B cell (primary cell): ENCODE results near the gene CEP350. TPM values are rescaled to one million over a fixed set of nuclear protein-coding genes. Genes with fewer than 3 reads are reported as not detected.
"Not testable (repeated sequence)": the region's sequence is repeated elsewhere in the genome, so short reads cannot be mapped to it uniquely, and the experiment has no call there.

Source experiments
- ATAC-seq: fragments of 200-7000 bp; cut with Tn5 transposase; one replicate; pipeline ENCODE4 v1.10.0; 2021; ENCODE audit warnings: low read depth, mild to moderate bottlenecking, moderate number of reproducible peaks, moderate library complexity
- CTCF ChIA-PET: fragments of 350-600 bp; sonication (Branson Sonifier 250); formaldehyde crosslinking; loops from one replicate; lab custom pipeline; 2021; ENCODE audit warnings: antibody characterized with exemption, inconsistent platforms; lab: Charles Lee
- POLR2A ChIA-PET: fragments of 350-600 bp; sonication (Branson Sonifier 250); formaldehyde crosslinking; loops from one replicate; lab custom pipeline; 2021; ENCODE audit warnings: antibody characterized with exemption; lab: Charles Lee
- DNase-seq: peaks from one replicate; pipeline ENCODE4 v3.0.0; 2013
- H2AFZ ChIP-seq: 2 replicates; pipeline ENCODE4 v1.6.1; 2012; ENCODE audit warnings: mild to moderate bottlenecking, low read depth, low read length; ENCODE audit not compliant: insufficient read depth, poor library complexity, severe bottlenecking
- H3K27ac ChIP-seq, 2 donors: 1 replicate in 1 of 2; 2 replicates in 1 of 2; pipeline ENCODE4 v1.5.1; 2012 to 2013; ENCODE audit warnings: low read length in 2 of 2, mild to moderate bottlenecking in 2 of 2, moderate library complexity in 1 of 2
- H3K27me3 ChIP-seq, 4 experiments: fragments of 200-600 bp in 1 of 4; sonication (generic) in 1 of 4; replicated peaks in 1 of 4; 1 replicate in 2 of 4; 2 replicates in 2 of 4; pipeline versions ENCODE4 v1.6.1 to v1.7.0; 2013 to 2016; ENCODE audit warnings: low read length in 3 of 4, mild to moderate bottlenecking in 2 of 4, mixed read lengths in 1 of 4, moderate library complexity in 1 of 4; ENCODE audit not compliant: insufficient read depth in 4 of 4, control insufficient read depth in 3 of 4; ENCODE audit errors: control extremely low read depth in 1 of 4
- H3K36me3 ChIP-seq, 2 experiments: replicated peaks in 1 of 2; 1 replicate in 1 of 2; 2 replicates in 1 of 2; pipeline versions ENCODE4 v1.6.1 to v1.7.1; 2013; ENCODE audit warnings: low read length in 1 of 2; ENCODE audit not compliant: insufficient read depth in 2 of 2, control insufficient read depth in 1 of 2; ENCODE audit errors: control extremely low read depth in 1 of 2, extremely low read depth in 1 of 2
- H3K4me1 ChIP-seq, 2 donors: fragments of 200-600 bp in 1 of 2; sonication (generic) in 1 of 2; 1 replicate in 1 of 2; 2 replicates in 1 of 2; pipeline versions ENCODE4 v1.5.1 to v1.6.1; 2013 to 2017; ENCODE audit warnings: low read length in 2 of 2; ENCODE audit not compliant: control insufficient read depth in 2 of 2, insufficient read depth in 2 of 2
- H3K4me2 ChIP-seq: replicated peaks from 2 replicates; pipeline ENCODE3; 2012; ENCODE audit warnings: mild to moderate bottlenecking, low read depth, low read length; ENCODE audit not compliant: poor library complexity, severe bottlenecking
- H3K4me3 ChIP-seq, 5 experiments: fragments of 200-600 bp in 1 of 5; sonication (generic) in 1 of 5; 1 replicate in 3 of 5; 2 replicates in 2 of 5; pipeline versions ENCODE4 v1.5.1 to v1.7.0; 2011 to 2016; ENCODE audit warnings: low read length in 4 of 5, mild to moderate bottlenecking in 4 of 5, low read depth in 2 of 5, control low read depth in 1 of 5, moderate library complexity in 1 of 5; ENCODE audit not compliant: insufficient read depth in 1 of 5; ENCODE audit errors: control extremely low read depth in 1 of 5, extremely low read depth in 1 of 5
- H3K79me2 ChIP-seq: fragments of 200-600 bp; sonication (generic); one replicate; pipeline ENCODE4 v1.6.0; 2016; ENCODE audit warnings: low read length; ENCODE audit not compliant: control insufficient read depth, insufficient read depth
- H3K9ac ChIP-seq: fragments of 200-600 bp; sonication (generic); 2 replicates; pipeline ENCODE4 v1.6.1; 2017; ENCODE audit warnings: mild to moderate bottlenecking, low read length, moderate library complexity
- H3K9me3 ChIP-seq, 3 donors: one replicate each; pipeline versions ENCODE4 v1.6.1 to v1.7.1; 2013; ENCODE audit warnings: low read length in 2 of 3; ENCODE audit not compliant: control insufficient read depth in 2 of 3, insufficient read depth in 1 of 3; ENCODE audit errors: control extremely low read depth in 1 of 3
- H4K20me1 ChIP-seq: 2 replicates; pipeline ENCODE4 v1.6.0; 2012; ENCODE audit warnings: mild to moderate bottlenecking, low read length; ENCODE audit not compliant: insufficient read depth, control insufficient read depth, poor library complexity, severe bottlenecking
- H3K27ac Mint-ChIP-seq: one replicate; pipeline ENCODE4 v1.8.0; 2021; ENCODE audit warnings: mixed read lengths
- H3K27me3 Mint-ChIP-seq: one replicate; pipeline ENCODE4 v1.8.0; 2021; ENCODE audit warnings: mixed read lengths
- H3K4me1 Mint-ChIP-seq: one replicate; pipeline ENCODE4 v1.8.0; 2021; ENCODE audit warnings: mixed read lengths
- H3K4me3 Mint-ChIP-seq: one replicate; pipeline ENCODE4 v1.8.0; 2021; ENCODE audit warnings: mixed read lengths
- H3K9me3 Mint-ChIP-seq: one replicate; pipeline ENCODE4 v1.8.0; 2022; ENCODE audit warnings: mixed read lengths; ENCODE audit not compliant: insufficient read depth
- EZH2 ChIP-seq: IDR thresholded peaks from 2 replicates; pipeline ENCODE4 v1.6.1; 2012; ENCODE audit warnings: borderline replicate concordance, low read depth, mild to moderate bottlenecking, moderate library complexity, low read length; ENCODE audit not compliant: insufficient read depth, poor library complexity, severe bottlenecking
- WGBS: methylation state at CpG from one replicate; pipeline ENCODE4 v1.1.5; 2013; ENCODE audit warnings: missing lambda C conversion rate; ENCODE audit not compliant: insufficient coverage; 5-methylcytosine and 5-hydroxymethylcytosine counted together
- intact Hi-C: fragments of 100-400 bp; cut with micrococcal nuclease; formaldehyde crosslinking; loops from one replicate; pipeline ENCODE4 v1.10.0; 2022
- polyA plus RNA-seq: library from polyadenylated mRNA; depleted of rRNA; stranded (reverse); fragments of >200 nt; gene quantifications from 2 replicates; pipeline ENCODE4 v1.2.3, GENCODE V29; 2012
- total RNA-seq, 2 donors: library from RNA; stranded (reverse); fragments of 120-200 nt in 1 of 2; gene quantifications; 1 replicate in 1 of 2; 2 replicates in 1 of 2; pipeline versions ENCODE4 v1.2.3 to v1.2.4, GENCODE V29; 2013 to 2022
- TF ChIP-seq, protein P1 (sequence below): fragments of 200-600 bp; IDR thresholded peaks from one replicate; pipeline ENCODE4 v1.8.0; 2022; ENCODE audit warnings: antibody characterized with exemption, mild to moderate bottlenecking

Gene CEP350
- total and polyA plus RNA-seq, 2 donors (not counting 1 experiment from before 2014, with no cell fraction given) = 7.4 to 92.3 TPM

DNA sequence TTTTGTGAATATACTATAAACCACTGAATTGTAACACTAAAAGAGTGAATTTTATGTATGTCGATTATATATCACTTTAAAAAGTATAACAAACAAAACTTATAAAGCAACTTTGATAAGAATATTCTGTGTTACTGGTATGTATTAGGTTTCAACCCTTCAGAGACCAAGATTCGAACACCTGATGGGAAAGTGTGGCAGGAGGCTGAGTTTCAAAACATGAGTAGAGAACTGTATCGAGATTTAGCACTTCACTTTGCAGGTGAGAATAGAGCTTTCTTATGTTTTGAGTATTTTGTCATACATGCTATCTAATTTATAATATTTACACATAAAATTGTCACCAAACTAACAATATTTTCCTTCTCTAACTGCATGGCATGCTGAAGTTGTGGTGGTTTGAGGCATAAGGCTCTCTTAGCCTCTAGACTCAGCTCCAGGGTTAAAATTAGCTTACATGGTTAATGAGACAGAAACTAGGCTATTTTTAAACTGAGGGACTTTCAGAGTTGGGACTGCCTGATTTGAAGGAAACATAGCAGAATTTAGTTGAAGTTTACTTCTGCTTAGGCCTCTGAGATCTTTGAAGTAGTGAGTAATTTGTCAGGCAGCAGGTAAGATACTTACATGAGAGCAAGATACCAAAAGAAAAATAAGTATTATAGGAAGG is 48.6 kb downstream of the CEP350 start:
- WGBS = no CpG with 5 or more reads among the region's 3 CpGs
- ATAC-seq (peak; percentile 51), DNase-seq (peak; percentile 4)
- Mint-ChIP-seq H3K4me1 (peaks cover 27% of the 10 kb centered on the region), H3K27me3 (no peaks in the 10 kb centered on the region), H3K4me3 (no peak overlapping the region), H3K9me3 (no peaks in the 10 kb centered on the region), H3K27ac (no peak overlapping the region)
- Histone ChIP-seq H3K4me1 (peaks cover 9 to 44% of the 10 kb centered on the region in 2 donors), H2AFZ (no peak overlapping the region), H3K4me3 (no peak overlapping the region), H3K36me3 (peaks cover 1 to 9% of the 10 kb centered on the region in 2 experiments), H3K79me2 (peaks cover 40% of the 10 kb centered on the region), H3K9me3 (no peaks in the 10 kb centered on the region), H3K27me3 (no peaks in the 10 kb centered on the region), H3K4me2 (peak overlapping the region; percentile 42), H3K27ac (peak overlapping the region; percentile 13 to 56), H4K20me1 (no peaks in the 10 kb centered on the region), H3K9ac (no peak overlapping the region)
- TF ChIP-seq, protein P1, sequence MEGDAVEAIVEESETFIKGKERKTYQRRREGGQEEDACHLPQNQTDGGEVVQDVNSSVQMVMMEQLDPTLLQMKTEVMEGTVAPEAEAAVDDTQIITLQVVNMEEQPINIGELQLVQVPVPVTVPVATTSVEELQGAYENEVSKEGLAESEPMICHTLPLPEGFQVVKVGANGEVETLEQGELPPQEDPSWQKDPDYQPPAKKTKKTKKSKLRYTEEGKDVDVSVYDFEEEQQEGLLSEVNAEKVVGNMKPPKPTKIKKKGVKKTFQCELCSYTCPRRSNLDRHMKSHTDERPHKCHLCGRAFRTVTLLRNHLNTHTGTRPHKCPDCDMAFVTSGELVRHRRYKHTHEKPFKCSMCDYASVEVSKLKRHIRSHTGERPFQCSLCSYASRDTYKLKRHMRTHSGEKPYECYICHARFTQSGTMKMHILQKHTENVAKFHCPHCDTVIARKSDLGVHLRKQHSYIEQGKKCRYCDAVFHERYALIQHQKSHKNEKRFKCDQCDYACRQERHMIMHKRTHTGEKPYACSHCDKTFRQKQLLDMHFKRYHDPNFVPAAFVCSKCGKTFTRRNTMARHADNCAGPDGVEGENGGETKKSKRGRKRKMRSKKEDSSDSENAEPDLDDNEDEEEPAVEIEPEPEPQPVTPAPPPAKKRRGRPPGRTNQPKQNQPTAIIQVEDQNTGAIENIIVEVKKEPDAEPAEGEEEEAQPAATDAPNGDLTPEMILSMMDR = no peak
- TF ChIP-seq EZH2 = no peak
- ChIA-PET POLR2A (no interaction called here), CTCF (interaction anchor here (1.0 to 1.2 kb wide), 2 partner anchors 135 to 137 kb away, joined by 4 to 5 read pairs; no protein-coding TSS in a partner anchor)
- intact Hi-C loops = no loop called here

- H3K79me2 ChIP-seq = peaks cover 31% of the 10 kb centered on the region
- peaks cover 0 to 10% of the 10 kb centered on the region in 2 experiments for H3K36me3 ChIP-seq
- H3K27ac Mint-ChIP-seq, H3K9me3 Mint-ChIP-seq, POLR2A ChIA-PET, H3K4me3 ChIP-seq, H3K27ac ChIP-seq, H3K4me2 ChIP-seq, H3K9me3 ChIP-seq, intact Hi-C loops, ATAC-seq, H4K20me1 ChIP-seq, H3K27me3 ChIP-seq, H3K27me3 Mint-ChIP-seq, DNase-seq, H3K9ac ChIP-seq, CTCF ChIA-PET, H2AFZ ChIP-seq, H3K4me3 Mint-ChIP-seq: not testable (repeated sequence)
- peaks cover 11% of the 10 kb centered on the region for H3K4me1 Mint-ChIP-seq
- no CpG with 5 or more reads among the region's 1 CpG for WGBS
- H3K4me1 ChIP-seq = peaks cover 9 to 27% of the 10 kb centered on the region in 2 donors
These were observed 52.2 kb downstream of the CEP350 start for GRCh38 chr1:180006762-180007161.
